ENCODE results near the gene SMYD3.

SMYD3 gene

GRCh38 chr1:246067432-246068216 lies 439.5 kb downstream of the SMYD3 start:
- no peak overlapping the region for H2AFZ ChIP-seq (ENCODE audit: low read depth, low read length)
- H2BK12ac ChIP-seq (ENCODE audit: low read length in 2 of 2): no peak overlapping the region
- DNase-seq: peak; percentile 13
- no peak overlapping the region for H3K27ac ChIP-seq (ENCODE audit: low read length, poor library complexity, severe bottlenecking)
- WGBS: 80% methylated on average over 17 of the region's 18 CpGs
- no peak overlapping the region for H2BK120ac ChIP-seq (ENCODE audit: low read depth, low read length)
- no peaks in the 10 kb centered on the region for H3K27me3 ChIP-seq (ENCODE audit: control insufficient read depth in 1 of 2, insufficient read depth in 1 of 2, low read length in 2 of 2)
- H3K14ac ChIP-seq (ENCODE audit: low read length in 2 of 2): no peak overlapping the region
- peaks cover 5% of the 10 kb centered on the region for H3K4me1 ChIP-seq (ENCODE audit: control insufficient read depth, insufficient read depth, low read depth, low read length)
- no peak overlapping the region for H3K4me3 ChIP-seq (ENCODE audit: insufficient read depth in 1 of 2, low read depth in 1 of 2, low read length in 2 of 2)
- H3K23ac ChIP-seq (ENCODE audit: low read length in 2 of 2): no peak overlapping the region
- H3K9me3 ChIP-seq (ENCODE audit: control insufficient read depth, low read length): no peaks in the 10 kb centered on the region
- no peak overlapping the region for H3K4ac ChIP-seq (ENCODE audit: low read depth in 1 of 2, low read length in 2 of 2)
- no peaks in the 10 kb centered on the region for H3K36me3 ChIP-seq (ENCODE audit: control insufficient read depth in 1 of 2, insufficient read depth in 2 of 2, low read depth in 1 of 2, low read length in 2 of 2)
- no peak overlapping the region for H3K4me2 ChIP-seq (ENCODE audit: low read length, poor library complexity, severe bottlenecking)
- no peak overlapping the region for H2AK5ac ChIP-seq (ENCODE audit: low read length, severe bottlenecking)
- H4K91ac ChIP-seq (ENCODE audit: low read length): no peak overlapping the region
- peaks cover 2% of the 10 kb centered on the region for H3K79me1 ChIP-seq (replicated peaks; ENCODE audit: low read length, poor library complexity, severe bottlenecking)
- H2BK15ac ChIP-seq (ENCODE audit: low read depth, poor library complexity, severe bottlenecking): no peak overlapping the region
- H2BK5ac ChIP-seq (ENCODE audit: low read depth, low read length, poor library complexity, severe bottlenecking): no peak overlapping the region
- no peak overlapping the region for H3K9ac ChIP-seq (ENCODE audit: low read length)
- no peak overlapping the region for H3K18ac ChIP-seq (ENCODE audit: low read depth in 1 of 2, low read length in 2 of 2)
- peak overlapping the region; percentile 32 for H4K8ac ChIP-seq (ENCODE audit: low read length)

GRCh38 chr1:246066573-246066972 lies 440.5 kb downstream of the SMYD3 start:
- no peak overlapping the region for H2BK120ac ChIP-seq (ENCODE audit: low read depth, low read length)
- H4K91ac ChIP-seq (ENCODE audit: low read length): no peak overlapping the region
- no peak overlapping the region for H3K4me3 ChIP-seq (ENCODE audit: insufficient read depth in 1 of 2, low read depth in 1 of 2, low read length in 2 of 2)
- H3K23ac ChIP-seq (ENCODE audit: low read length in 2 of 2): no peak overlapping the region
- no peak overlapping the region for H2AK5ac ChIP-seq (ENCODE audit: low read length, severe bottlenecking)
- no peak overlapping the region for H2BK5ac ChIP-seq (ENCODE audit: low read depth, low read length, poor library complexity, severe bottlenecking)
- peaks cover 2% of the 10 kb centered on the region for H3K4me1 ChIP-seq (ENCODE audit: control insufficient read depth, insufficient read depth, low read depth, low read length)
- H2AFZ ChIP-seq (ENCODE audit: low read depth, low read length): no peak overlapping the region
- no peaks in the 10 kb centered on the region for H3K36me3 ChIP-seq (ENCODE audit: control insufficient read depth in 1 of 2, insufficient read depth in 2 of 2, low read depth in 1 of 2, low read length in 2 of 2)
- H3K27ac ChIP-seq (ENCODE audit: low read length, poor library complexity, severe bottlenecking): no peak overlapping the region
- H3K18ac ChIP-seq (ENCODE audit: low read depth in 1 of 2, low read length in 2 of 2): no peak overlapping the region
- H4K8ac ChIP-seq (ENCODE audit: low read length): no peak overlapping the region
- no peak overlapping the region for H3K9ac ChIP-seq (ENCODE audit: low read length)
- no peak overlapping the region for H2BK15ac ChIP-seq (ENCODE audit: low read depth, poor library complexity, severe bottlenecking)
- no peak overlapping the region for H3K4me2 ChIP-seq (ENCODE audit: low read length, poor library complexity, severe bottlenecking)
- 52% methylated on average over 2 of the region's 3 CpGs for WGBS
- H3K9me3 ChIP-seq (ENCODE audit: control insufficient read depth, low read length): no peaks in the 10 kb centered on the region
- peaks cover 2% of the 10 kb centered on the region for H3K79me1 ChIP-seq (replicated peaks; ENCODE audit: low read length, poor library complexity, severe bottlenecking)
- DNase-seq: no peak
- H3K4ac ChIP-seq (ENCODE audit: low read depth in 1 of 2, low read length in 2 of 2): no peak overlapping the region
- no peak overlapping the region for H2BK12ac ChIP-seq (ENCODE audit: low read length in 2 of 2)
- no peaks in the 10 kb centered on the region for H3K27me3 ChIP-seq (ENCODE audit: control insufficient read depth in 1 of 2, insufficient read depth in 1 of 2, low read length in 2 of 2)
- H3K14ac ChIP-seq (ENCODE audit: low read length in 2 of 2): no peak overlapping the region

- Histone ChIP-seq H4K8ac (ENCODE audit: low read length) (no peak overlapping the region), H4K91ac (ENCODE audit: low read length) (no peak overlapping the region), H3K4ac (ENCODE audit: low read depth in 1 of 2, low read length in 2 of 2) (no peak overlapping the region), H3K9me3 (ENCODE audit: control insufficient read depth, low read length) (no peaks in the 10 kb centered on the region), H3K18ac (ENCODE audit: low read depth in 1 of 2, low read length in 2 of 2) (no peak overlapping the region), H2AFZ (ENCODE audit: low read depth, low read length) (no peak overlapping the region), H3K14ac (ENCODE audit: low read length in 2 of 2) (no peak overlapping the region), H2BK120ac (ENCODE audit: low read depth, low read length) (no peak overlapping the region), H3K36me3 (ENCODE audit: control insufficient read depth in 1 of 2, insufficient read depth in 2 of 2, low read depth in 1 of 2, low read length in 2 of 2) (no peaks in the 10 kb centered on the region), H2BK15ac (ENCODE audit: low read depth, poor library complexity, severe bottlenecking) (no peak overlapping the region), H2BK12ac (ENCODE audit: low read length in 2 of 2) (no peak overlapping the region), H3K23ac (ENCODE audit: low read length in 2 of 2) (no peak overlapping the region), H3K9ac (ENCODE audit: low read length) (no peak overlapping the region), H3K4me2 (ENCODE audit: low read length, poor library complexity, severe bottlenecking) (no peak overlapping the region), H3K4me1 (ENCODE audit: control insufficient read depth, insufficient read depth, low read depth, low read length) (peaks cover 2% of the 10 kb centered on the region), H3K79me1 (replicated peaks; ENCODE audit: low read length, poor library complexity, severe bottlenecking) (peaks cover 2% of the 10 kb centered on the region), H3K27ac (ENCODE audit: low read length, poor library complexity, severe bottlenecking) (no peak overlapping the region), H3K27me3 (ENCODE audit: control insufficient read depth in 1 of 2, insufficient read depth in 1 of 2, low read length in 2 of 2) (no peaks in the 10 kb centered on the region), H3K4me3 (ENCODE audit: insufficient read depth in 1 of 2, low read depth in 1 of 2, low read length in 2 of 2) (no peak overlapping the region), H2BK5ac (ENCODE audit: low read depth, low read length, poor library complexity, severe bottlenecking) (no peak overlapping the region), H2AK5ac (ENCODE audit: low read length, severe bottlenecking) (no peak overlapping the region)
- no peak for DNase-seq
- 81% methylated on average over 3 of the region's 3 CpGs for WGBS
Measured at GRCh38 chr1:246065592-246065991, 441.5 kb downstream of the SMYD3 start.

- peaks cover 2% of the 10 kb centered on the region for H3K79me1 ChIP-seq (replicated peaks; ENCODE audit: low read length, poor library complexity, severe bottlenecking)
- H4K8ac ChIP-seq (ENCODE audit: low read length): no peak overlapping the region
- no peak overlapping the region for H3K14ac ChIP-seq (ENCODE audit: low read length in 2 of 2)
- no peak overlapping the region for H2BK5ac ChIP-seq (ENCODE audit: low read depth, low read length, poor library complexity, severe bottlenecking)
- H2BK120ac ChIP-seq (ENCODE audit: low read depth, low read length): no peak overlapping the region
- H2AK5ac ChIP-seq (ENCODE audit: low read length, severe bottlenecking): no peak overlapping the region
- no peak overlapping the region for H3K27ac ChIP-seq (ENCODE audit: low read length, poor library complexity, severe bottlenecking)
- peaks cover 2% of the 10 kb centered on the region for H3K4me1 ChIP-seq (ENCODE audit: control insufficient read depth, insufficient read depth, low read depth, low read length)
- no peak overlapping the region for H3K4me2 ChIP-seq (ENCODE audit: low read length, poor library complexity, severe bottlenecking)
- H3K23ac ChIP-seq (ENCODE audit: low read length in 2 of 2): no peak overlapping the region
- H3K36me3 ChIP-seq (ENCODE audit: control insufficient read depth in 1 of 2, insufficient read depth in 2 of 2, low read depth in 1 of 2, low read length in 2 of 2): no peaks in the 10 kb centered on the region
- H2AFZ ChIP-seq (ENCODE audit: low read depth, low read length): no peak overlapping the region
- H3K27me3 ChIP-seq (ENCODE audit: control insufficient read depth in 1 of 2, insufficient read depth in 1 of 2, low read length in 2 of 2): no peaks in the 10 kb centered on the region
- no peak overlapping the region for H2BK15ac ChIP-seq (ENCODE audit: low read depth, poor library complexity, severe bottlenecking)
- H3K9me3 ChIP-seq (ENCODE audit: control insufficient read depth, low read length): no peaks in the 10 kb centered on the region
- H2BK12ac ChIP-seq (ENCODE audit: low read length in 2 of 2): no peak overlapping the region
- H3K4ac ChIP-seq (ENCODE audit: low read depth in 1 of 2, low read length in 2 of 2): no peak overlapping the region
- no peak overlapping the region for H3K18ac ChIP-seq (ENCODE audit: low read depth in 1 of 2, low read length in 2 of 2)
- no peak for DNase-seq
- WGBS: no CpG with 5 or more reads among the region's 3 CpGs
- no peak overlapping the region for H3K9ac ChIP-seq (ENCODE audit: low read length)
- no peak overlapping the region for H3K4me3 ChIP-seq (ENCODE audit: insufficient read depth in 1 of 2, low read depth in 1 of 2, low read length in 2 of 2)
- H4K91ac ChIP-seq (ENCODE audit: low read length): no peak overlapping the region
Measured at GRCh38 chr1:246064891-246065290, 442.2 kb downstream of the SMYD3 start.
